ENCODE data around the gene NTNG2. TPM values are rescaled to one million over a fixed set of nuclear protein-coding genes. Genes with fewer than 3 reads are reported as not detected.

Gene NTNG2
- total RNA-seq, 1 donor from 2014 or later = 1.0 TPM

DNA sequence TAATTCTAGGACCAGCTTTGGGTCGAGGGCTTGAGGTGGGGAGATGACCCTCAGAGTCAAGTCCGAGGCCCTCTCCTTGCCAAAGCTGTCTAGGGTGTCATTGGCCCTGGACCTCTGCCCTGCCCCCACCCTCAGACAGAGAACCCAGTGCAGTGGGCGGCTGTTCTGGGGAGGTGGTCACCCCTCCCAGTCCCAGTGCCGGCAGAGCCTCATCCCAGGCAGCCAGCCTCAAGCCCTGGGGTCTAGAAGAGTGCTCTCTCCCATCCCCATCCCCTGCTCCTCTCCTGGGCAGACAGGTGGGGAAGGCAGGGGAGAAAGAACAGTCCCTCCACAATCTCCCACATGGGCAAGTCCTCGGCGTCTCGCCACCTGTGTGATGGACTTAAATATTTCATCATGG is 7.0 kb downstream of the NTNG2 start:
- Mint-ChIP-seq H3K4me3 (no peak overlapping the region), H3K27ac (no peak overlapping the region)

DNA sequence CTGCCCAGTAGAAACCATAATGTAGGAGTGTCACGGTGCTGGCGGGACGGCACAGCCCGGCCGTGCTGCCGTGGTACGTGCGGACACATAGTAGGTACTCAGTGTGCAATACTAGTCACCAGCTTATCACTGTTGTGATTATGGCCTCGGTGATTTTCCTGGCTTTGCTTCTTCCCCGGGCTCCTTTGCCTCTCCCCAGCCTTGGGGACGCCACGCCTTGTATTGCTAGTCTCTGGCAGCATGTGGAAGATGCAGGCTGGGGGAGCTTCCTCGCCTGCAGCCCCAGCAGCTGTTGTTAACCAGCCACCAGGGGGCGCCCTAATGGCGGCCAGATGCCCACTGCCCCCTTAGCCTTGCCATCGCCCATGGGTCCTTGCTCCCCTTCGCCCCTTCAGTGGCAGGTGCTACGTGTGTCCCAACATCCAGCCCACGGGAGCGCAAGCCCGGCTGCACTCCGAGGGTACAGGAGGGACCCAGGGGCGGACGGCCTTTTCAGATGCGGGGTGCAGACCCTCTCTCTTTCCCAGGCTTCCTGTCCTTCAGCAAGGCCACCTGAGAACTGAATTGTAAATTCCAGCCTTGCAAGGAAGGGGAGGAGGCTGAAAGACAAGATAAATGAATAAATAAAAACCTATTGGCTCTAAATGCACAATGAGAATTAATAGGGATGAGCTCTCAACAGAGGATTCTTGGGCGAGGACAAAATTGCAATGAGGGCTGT is 8.0 kb downstream of the NTNG2 start:
- Histone ChIP-seq H3K9ac (no peak overlapping the region), H3K27ac (no peak overlapping the region), H3F3A (ENCODE audit: low read depth) (peaks cover 1% of the 10 kb centered on the region), H3K27me3 (peaks cover 29% of the 10 kb centered on the region), H3K36me3 (no peaks in the 10 kb centered on the region), H4K20me1 (ENCODE audit: low read depth) (peaks cover 15% of the 10 kb centered on the region), H3K4me1 (no peaks in the 10 kb centered on the region), H3K4me3 (no peak overlapping the region), H3K9me3 (ENCODE audit: low read depth) (no peaks in the 10 kb centered on the region), H3K79me2 (ENCODE audit: low read depth) (no peaks in the 10 kb centered on the region), H3K4me2 (no peak overlapping the region), H2AFZ (replicated peaks) (no peak overlapping the region)
- peak overlapping the region; percentile 54 for H3K27ac Mint-ChIP-seq
- TF ChIP-seq, protein P1, sequence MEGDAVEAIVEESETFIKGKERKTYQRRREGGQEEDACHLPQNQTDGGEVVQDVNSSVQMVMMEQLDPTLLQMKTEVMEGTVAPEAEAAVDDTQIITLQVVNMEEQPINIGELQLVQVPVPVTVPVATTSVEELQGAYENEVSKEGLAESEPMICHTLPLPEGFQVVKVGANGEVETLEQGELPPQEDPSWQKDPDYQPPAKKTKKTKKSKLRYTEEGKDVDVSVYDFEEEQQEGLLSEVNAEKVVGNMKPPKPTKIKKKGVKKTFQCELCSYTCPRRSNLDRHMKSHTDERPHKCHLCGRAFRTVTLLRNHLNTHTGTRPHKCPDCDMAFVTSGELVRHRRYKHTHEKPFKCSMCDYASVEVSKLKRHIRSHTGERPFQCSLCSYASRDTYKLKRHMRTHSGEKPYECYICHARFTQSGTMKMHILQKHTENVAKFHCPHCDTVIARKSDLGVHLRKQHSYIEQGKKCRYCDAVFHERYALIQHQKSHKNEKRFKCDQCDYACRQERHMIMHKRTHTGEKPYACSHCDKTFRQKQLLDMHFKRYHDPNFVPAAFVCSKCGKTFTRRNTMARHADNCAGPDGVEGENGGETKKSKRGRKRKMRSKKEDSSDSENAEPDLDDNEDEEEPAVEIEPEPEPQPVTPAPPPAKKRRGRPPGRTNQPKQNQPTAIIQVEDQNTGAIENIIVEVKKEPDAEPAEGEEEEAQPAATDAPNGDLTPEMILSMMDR (IDR thresholded peaks at IDR 0.05) = peak; percentile 97
- TF ChIP-seq EZH2 (IDR thresholded peaks at IDR 0.05) (no peak), EZH2phosphoT487 (IDR thresholded peaks at IDR 0.05) (no peak)
- H3K4me1 Mint-ChIP-seq = peaks cover 27% of the 10 kb centered on the region
- no peaks in the 10 kb centered on the region for H3K36me3 Mint-ChIP-seq
- H3K4me3 Mint-ChIP-seq = no peak overlapping the region
- H3K9me3 Mint-ChIP-seq = peaks cover 5% of the 10 kb centered on the region
- DNase-seq (ENCODE audit: low spot score) = peak; percentile 88
- peaks cover 41% of the 10 kb centered on the region for H3K27me3 Mint-ChIP-seq (ENCODE audit: insufficient read depth, low read depth)

More for the DNA sequence above, 7.0 kb downstream of the NTNG2 start:
- Histone ChIP-seq H3K27ac (no peak overlapping the region), H3K4me2 (no peak overlapping the region), H3K36me3 (no peaks in the 10 kb centered on the region), H4K20me1 (ENCODE audit: low read depth) (peaks cover 24% of the 10 kb centered on the region), H3K9ac (no peak overlapping the region), H3K4me1 (peaks cover 4% of the 10 kb centered on the region), H3K9me3 (ENCODE audit: low read depth) (no peaks in the 10 kb centered on the region), H3K27me3 (peaks cover 39% of the 10 kb centered on the region), H3F3A (ENCODE audit: low read depth) (peaks cover 11% of the 10 kb centered on the region), H3K79me2 (ENCODE audit: low read depth) (no peaks in the 10 kb centered on the region), H3K4me3 (no peak overlapping the region), H2AFZ (replicated peaks) (no peak overlapping the region)
- Mint-ChIP-seq H3K4me1 (peaks cover 33% of the 10 kb centered on the region), H3K9me3 (peaks cover 5% of the 10 kb centered on the region), H3K27me3 (ENCODE audit: insufficient read depth, low read depth) (peaks cover 44% of the 10 kb centered on the region), H3K36me3 (no peaks in the 10 kb centered on the region)
- TF ChIP-seq, protein P1 (IDR thresholded peaks at IDR 0.05) = no peak
- no peak for DNase-seq (ENCODE audit: low spot score)

DNA sequence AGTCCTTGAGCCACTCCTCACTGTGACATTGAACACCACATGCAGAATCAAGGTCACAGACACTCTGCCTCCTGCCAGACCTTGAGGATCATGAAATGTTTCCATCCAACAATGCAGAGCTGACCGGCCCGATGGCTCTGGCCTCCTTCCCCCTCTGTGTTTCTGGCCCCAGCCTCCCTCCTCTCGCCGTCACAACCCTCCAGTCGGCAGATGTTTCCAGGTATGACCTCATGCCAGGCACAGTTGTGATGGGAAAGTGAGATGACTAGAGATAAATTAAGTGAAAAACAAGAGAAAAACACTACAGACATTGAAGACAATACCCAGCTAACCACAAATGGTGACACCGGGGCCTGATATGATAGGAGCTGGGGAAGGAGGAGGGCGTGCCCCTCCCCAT is 9.8 kb downstream of the NTNG2 start:
- no peak for DNase-seq (ENCODE audit: low spot score)
- Histone ChIP-seq H3K36me3 (no peaks in the 10 kb centered on the region), H2AFZ (replicated peaks) (no peak overlapping the region), H4K20me1 (ENCODE audit: low read depth) (no peaks in the 10 kb centered on the region), H3K4me3 (no peak overlapping the region), H3F3A (ENCODE audit: low read depth) (no peaks in the 10 kb centered on the region), H3K27me3 (peaks cover 10% of the 10 kb centered on the region), H3K27ac (no peak overlapping the region), H3K9me3 (ENCODE audit: low read depth) (no peaks in the 10 kb centered on the region), H3K4me2 (no peak overlapping the region), H3K79me2 (ENCODE audit: low read depth) (no peaks in the 10 kb centered on the region), H3K9ac (no peak overlapping the region), H3K4me1 (peaks cover 5% of the 10 kb centered on the region)
- H3K36me3 Mint-ChIP-seq = no peaks in the 10 kb centered on the region
- peaks cover 19% of the 10 kb centered on the region for H3K4me1 Mint-ChIP-seq
- TF ChIP-seq, protein P1 (IDR thresholded peaks at IDR 0.05) = no peak
- no peak for TF ChIP-seq EZH2phosphoT487 (IDR thresholded peaks at IDR 0.05)
- TF ChIP-seq EZH2 (IDR thresholded peaks at IDR 0.05) = no peak
- H3K9me3 Mint-ChIP-seq = peaks cover 5% of the 10 kb centered on the region
- H3K4me3 Mint-ChIP-seq = no peak overlapping the region
- H3K27me3 Mint-ChIP-seq (ENCODE audit: insufficient read depth, low read depth) = peaks cover 33% of the 10 kb centered on the region
- H3K27ac Mint-ChIP-seq = peak overlapping the region; percentile 2
